ENCODE measurements around the gene CDH12.

The CDH12 gene

GRCh38 chr5:22850981-22851380, 2.2 kb downstream of the CDH12 start:
- no peaks in the 10 kb centered on the region for H3K9me3 ChIP-seq (ENCODE audit: control insufficient read depth in 2 of 2, low read length in 2 of 2)
- H3K27ac ChIP-seq (ENCODE audit: low read depth in 2 of 2, low read length in 2 of 2): no peak overlapping the region
- H3K27me3 ChIP-seq (ENCODE audit: control insufficient read depth in 2 of 2, insufficient read depth in 2 of 2, low read length in 2 of 2): peaks cover 0 to 3% of the 10 kb centered on the region in 2 donors
- H3K36me3 ChIP-seq (ENCODE audit: control insufficient read depth in 2 of 2, insufficient read depth in 2 of 2, low read length in 2 of 2): no peaks in the 10 kb centered on the region
- H3K4me3 ChIP-seq (ENCODE audit: low read length in 2 of 2): no peak overlapping the region
- no peak overlapping the region for H3K9ac ChIP-seq (ENCODE audit: low read depth in 1 of 2, low read length in 2 of 2)
- H3K4me1 ChIP-seq (ENCODE audit: control insufficient read depth in 2 of 2, insufficient read depth in 2 of 2, low read length in 2 of 2): no peaks in the 10 kb centered on the region

- H3K36me3 ChIP-seq (ENCODE audit: control insufficient read depth in 2 of 2, insufficient read depth in 2 of 2, low read length in 2 of 2): no peaks in the 10 kb centered on the region
- H3K4me1 ChIP-seq (ENCODE audit: control insufficient read depth in 2 of 2, insufficient read depth in 2 of 2, low read length in 2 of 2): no peaks in the 10 kb centered on the region
- H3K9ac ChIP-seq (ENCODE audit: low read depth in 1 of 2, low read length in 2 of 2): no peak overlapping the region
- no peak overlapping the region for H3K27ac ChIP-seq (ENCODE audit: low read depth in 2 of 2, low read length in 2 of 2)
- H3K4me3 ChIP-seq (ENCODE audit: low read length in 2 of 2): no peak overlapping the region
- no peaks in the 10 kb centered on the region for H3K27me3 ChIP-seq (ENCODE audit: control insufficient read depth in 2 of 2, insufficient read depth in 2 of 2, low read length in 2 of 2)
- no peaks in the 10 kb centered on the region for H3K9me3 ChIP-seq (ENCODE audit: control insufficient read depth in 2 of 2, low read length in 2 of 2)
Measured at GRCh38 chr5:22846693-22847092, 6.5 kb downstream of the CDH12 start.

- Histone ChIP-seq H3K36me3 (ENCODE audit: control insufficient read depth in 2 of 2, insufficient read depth in 2 of 2, low read length in 2 of 2) (no peaks in the 10 kb centered on the region), H3K4me3 (ENCODE audit: low read length in 2 of 2) (no peak overlapping the region), H3K27ac (ENCODE audit: low read depth in 2 of 2, low read length in 2 of 2) (no peak overlapping the region), H3K4me1 (ENCODE audit: control insufficient read depth in 2 of 2, insufficient read depth in 2 of 2, low read length in 2 of 2) (no peaks in the 10 kb centered on the region), H3K27me3 (ENCODE audit: control insufficient read depth in 2 of 2, insufficient read depth in 2 of 2, low read length in 2 of 2) (no peaks in the 10 kb centered on the region), H3K9ac (ENCODE audit: low read depth in 1 of 2, low read length in 2 of 2) (no peak overlapping the region), H3K9me3 (ENCODE audit: control insufficient read depth in 2 of 2, low read length in 2 of 2) (no peaks in the 10 kb centered on the region)
Measured at GRCh38 chr5:22844636-22845035, 8.5 kb downstream of the CDH12 start.

GRCh38 chr5:22844155-22844554, 9.0 kb downstream of the CDH12 start:
- H3K9ac ChIP-seq (ENCODE audit: low read depth in 1 of 2, low read length in 2 of 2): no peak overlapping the region
- no peaks in the 10 kb centered on the region for H3K27me3 ChIP-seq (ENCODE audit: control insufficient read depth in 2 of 2, insufficient read depth in 2 of 2, low read length in 2 of 2)

DNA sequence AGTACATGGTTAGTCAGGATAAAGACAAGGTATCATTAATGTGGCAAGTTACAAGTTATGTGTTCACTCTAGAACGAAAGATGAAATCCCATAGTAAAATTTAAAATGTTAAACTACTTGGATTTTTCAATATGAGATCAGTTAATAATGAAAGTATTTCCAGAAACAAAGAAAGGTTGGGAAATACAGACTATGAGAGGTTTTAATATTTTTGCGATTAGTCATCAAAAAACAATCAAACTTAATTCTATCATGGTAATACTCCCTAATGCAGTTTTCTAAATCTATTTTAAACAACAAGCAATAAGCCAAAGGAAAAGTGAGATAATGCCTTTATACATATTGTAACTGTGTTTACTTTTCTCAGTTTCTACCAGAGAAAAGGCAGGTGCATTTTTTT, 10.6 kb downstream of the CDH12 start:
- Histone ChIP-seq H3K27me3 (ENCODE audit: control insufficient read depth in 2 of 2, insufficient read depth in 2 of 2, low read length in 2 of 2) (no peaks in the 10 kb centered on the region), H3K4me3 (ENCODE audit: low read length in 2 of 2) (no peak overlapping the region), H3K9me3 (ENCODE audit: control insufficient read depth in 2 of 2, low read length in 2 of 2) (no peaks in the 10 kb centered on the region), H3K36me3 (ENCODE audit: control insufficient read depth in 2 of 2, insufficient read depth in 2 of 2, low read length in 2 of 2) (no peaks in the 10 kb centered on the region), H3K9ac (ENCODE audit: low read depth in 1 of 2, low read length in 2 of 2) (no peak overlapping the region), H3K4me1 (ENCODE audit: control insufficient read depth in 2 of 2, insufficient read depth in 2 of 2, low read length in 2 of 2) (no peaks in the 10 kb centered on the region), H3K27ac (ENCODE audit: low read depth in 2 of 2, low read length in 2 of 2) (no peak overlapping the region)

More at GRCh38 chr5:22844155-22844554, 9.0 kb downstream of the CDH12 start:
- Histone ChIP-seq H3K4me3 (ENCODE audit: low read length in 2 of 2) (no peak overlapping the region), H3K27ac (ENCODE audit: low read depth in 2 of 2, low read length in 2 of 2) (no peak overlapping the region), H3K36me3 (ENCODE audit: control insufficient read depth in 2 of 2, insufficient read depth in 2 of 2, low read length in 2 of 2) (no peaks in the 10 kb centered on the region), H3K4me1 (ENCODE audit: control insufficient read depth in 2 of 2, insufficient read depth in 2 of 2, low read length in 2 of 2) (no peaks in the 10 kb centered on the region), H3K9me3 (ENCODE audit: control insufficient read depth in 2 of 2, low read length in 2 of 2) (no peaks in the 10 kb centered on the region)

DNA sequence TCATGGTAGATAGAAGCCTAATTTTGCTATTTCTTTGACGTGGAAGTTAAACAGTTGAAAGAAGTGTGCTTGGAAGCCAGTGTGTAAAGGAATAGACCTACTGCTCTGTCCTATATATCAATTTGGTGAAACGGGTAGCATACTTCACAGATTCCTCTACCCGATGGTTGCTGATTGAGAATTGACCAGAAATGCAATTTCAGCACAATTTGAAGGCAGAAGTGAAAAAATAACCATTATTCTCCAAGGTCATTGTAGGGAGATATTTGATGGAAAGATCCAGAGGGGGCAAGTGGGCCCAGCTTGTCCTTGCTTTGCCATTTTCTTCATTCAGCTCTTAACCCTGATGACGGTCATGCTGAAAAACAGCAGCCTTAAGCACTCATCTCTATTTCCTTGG, 15.3 kb downstream of the CDH12 start:
- no peak overlapping the region for H3K27ac ChIP-seq (ENCODE audit: low read depth in 2 of 2, low read length in 2 of 2)
- no peak overlapping the region for H3K4me3 ChIP-seq (ENCODE audit: low read length in 2 of 2)
- no peaks in the 10 kb centered on the region for H3K9me3 ChIP-seq (ENCODE audit: control insufficient read depth in 2 of 2, low read length in 2 of 2)
- no peak overlapping the region for H3K9ac ChIP-seq (ENCODE audit: low read depth in 1 of 2, low read length in 2 of 2)
- H3K4me1 ChIP-seq (ENCODE audit: control insufficient read depth in 2 of 2, insufficient read depth in 2 of 2, low read length in 2 of 2): no peaks in the 10 kb centered on the region
- no peaks in the 10 kb centered on the region for H3K36me3 ChIP-seq (ENCODE audit: control insufficient read depth in 2 of 2, insufficient read depth in 2 of 2, low read length in 2 of 2)
- no peaks in the 10 kb centered on the region for H3K27me3 ChIP-seq (ENCODE audit: control insufficient read depth in 2 of 2, insufficient read depth in 2 of 2, low read length in 2 of 2)

- H3K36me3 ChIP-seq (ENCODE audit: control insufficient read depth in 2 of 2, insufficient read depth in 2 of 2, low read length in 2 of 2): no peaks in the 10 kb centered on the region
- no peaks in the 10 kb centered on the region for H3K27me3 ChIP-seq (ENCODE audit: control insufficient read depth in 2 of 2, insufficient read depth in 2 of 2, low read length in 2 of 2)
- no peaks in the 10 kb centered on the region for H3K9me3 ChIP-seq (ENCODE audit: control insufficient read depth in 2 of 2, low read length in 2 of 2)
- H3K9ac ChIP-seq (ENCODE audit: low read depth in 1 of 2, low read length in 2 of 2): no peak overlapping the region
- H3K4me1 ChIP-seq (ENCODE audit: control insufficient read depth in 2 of 2, insufficient read depth in 2 of 2, low read length in 2 of 2): no peaks in the 10 kb centered on the region
- H3K4me3 ChIP-seq (ENCODE audit: low read length in 2 of 2): no peak overlapping the region
- no peak overlapping the region for H3K27ac ChIP-seq (ENCODE audit: low read depth in 2 of 2, low read length in 2 of 2)
Measured at GRCh38 chr5:22835686-22836085, 17.5 kb downstream of the CDH12 start.

DNA sequence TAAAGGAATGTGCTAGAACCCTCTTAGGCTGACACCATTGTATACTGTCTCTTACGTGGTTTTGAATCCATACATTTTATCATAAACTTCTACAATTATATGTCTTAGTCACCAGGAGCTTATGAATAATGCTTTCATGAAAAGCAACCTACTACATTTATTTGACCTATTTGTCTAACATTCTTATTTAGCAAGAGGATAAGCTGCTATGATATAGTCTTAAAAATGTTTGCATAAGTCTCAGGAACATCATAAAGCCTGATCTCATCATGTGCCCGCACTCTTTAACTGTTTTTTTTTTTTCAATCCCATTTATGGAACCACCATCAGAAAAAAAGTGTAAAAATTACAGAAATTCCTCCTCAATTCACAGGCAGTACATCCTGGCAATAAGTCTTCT, 59.7 kb downstream of the CDH12 start:
- Histone ChIP-seq H3K27me3 (ENCODE audit: control insufficient read depth in 2 of 2, insufficient read depth in 2 of 2, low read length in 2 of 2) (no peaks in the 10 kb centered on the region), H3K4me3 (ENCODE audit: low read length in 2 of 2) (no peak overlapping the region), H3K9ac (ENCODE audit: low read depth in 1 of 2, low read length in 2 of 2) (no peak overlapping the region), H3K36me3 (ENCODE audit: control insufficient read depth in 2 of 2, insufficient read depth in 2 of 2, low read length in 2 of 2) (no peaks in the 10 kb centered on the region), H3K27ac (ENCODE audit: low read depth in 2 of 2, low read length in 2 of 2) (no peak overlapping the region), H3K4me1 (ENCODE audit: control insufficient read depth in 2 of 2, insufficient read depth in 2 of 2, low read length in 2 of 2) (no peaks in the 10 kb centered on the region), H3K9me3 (ENCODE audit: control insufficient read depth in 2 of 2, low read length in 2 of 2) (no peaks in the 10 kb centered on the region)

DNA sequence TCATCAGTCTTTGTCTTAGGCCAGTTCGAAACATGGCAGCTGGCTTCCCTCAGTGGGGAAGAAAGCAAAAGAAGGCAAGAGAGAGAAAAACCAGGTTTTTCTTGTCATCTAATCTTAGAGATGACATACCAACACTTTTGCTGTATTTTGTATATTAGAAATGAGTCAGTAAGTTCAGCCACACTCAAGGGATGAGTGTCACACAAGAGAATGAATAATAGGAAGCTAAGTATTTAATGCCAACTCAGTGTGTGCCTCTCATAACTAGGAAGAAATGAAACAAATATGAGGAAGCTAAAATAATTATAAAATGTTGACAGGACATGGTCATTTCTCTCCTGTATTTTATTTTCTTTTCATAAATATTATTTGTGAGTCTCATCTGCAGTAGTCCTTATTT, 65.3 kb downstream of the CDH12 start:
- Histone ChIP-seq H3K9me3 (ENCODE audit: control insufficient read depth in 2 of 2, low read length in 2 of 2) (no peaks in the 10 kb centered on the region), H3K4me1 (ENCODE audit: control insufficient read depth in 2 of 2, insufficient read depth in 2 of 2, low read length in 2 of 2) (no peaks in the 10 kb centered on the region), H3K27ac (ENCODE audit: low read depth in 2 of 2, low read length in 2 of 2) (no peak overlapping the region), H3K4me3 (ENCODE audit: low read length in 2 of 2) (no peak overlapping the region), H3K27me3 (ENCODE audit: control insufficient read depth in 2 of 2, insufficient read depth in 2 of 2, low read length in 2 of 2) (no peaks in the 10 kb centered on the region), H3K36me3 (ENCODE audit: control insufficient read depth in 2 of 2, insufficient read depth in 2 of 2, low read length in 2 of 2) (no peaks in the 10 kb centered on the region), H3K9ac (ENCODE audit: low read depth in 1 of 2, low read length in 2 of 2) (no peak overlapping the region)

DNA sequence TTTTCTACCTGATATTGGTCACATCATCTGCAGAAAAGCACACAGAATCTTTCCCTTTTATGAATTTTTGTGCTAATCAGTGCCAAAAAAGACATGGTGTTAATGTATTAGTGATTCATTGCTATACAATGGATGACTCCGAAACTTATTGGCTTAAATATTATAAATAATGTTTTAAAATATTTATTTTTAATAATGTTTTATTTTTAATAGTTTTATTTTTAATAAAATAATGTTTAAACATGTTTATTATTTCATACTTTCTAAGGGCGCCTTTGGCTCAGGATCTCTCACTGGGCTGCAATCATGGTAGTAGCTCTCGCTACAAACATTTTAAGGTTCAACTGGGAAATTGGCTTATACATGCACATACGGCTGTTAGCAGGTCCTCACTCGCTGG, 65.7 kb downstream of the CDH12 start:
- H3K4me3 ChIP-seq (ENCODE audit: low read length in 2 of 2): no peak overlapping the region
- no peaks in the 10 kb centered on the region for H3K9me3 ChIP-seq (ENCODE audit: control insufficient read depth in 2 of 2, low read length in 2 of 2)
- H3K4me1 ChIP-seq (ENCODE audit: control insufficient read depth in 2 of 2, insufficient read depth in 2 of 2, low read length in 2 of 2): no peaks in the 10 kb centered on the region
- H3K36me3 ChIP-seq (ENCODE audit: control insufficient read depth in 2 of 2, insufficient read depth in 2 of 2, low read length in 2 of 2): no peaks in the 10 kb centered on the region
- no peak overlapping the region for H3K27ac ChIP-seq (ENCODE audit: low read depth in 2 of 2, low read length in 2 of 2)
- no peaks in the 10 kb centered on the region for H3K27me3 ChIP-seq (ENCODE audit: control insufficient read depth in 2 of 2, insufficient read depth in 2 of 2, low read length in 2 of 2)
- H3K9ac ChIP-seq (ENCODE audit: low read depth in 1 of 2, low read length in 2 of 2): no peak overlapping the region

DNA sequence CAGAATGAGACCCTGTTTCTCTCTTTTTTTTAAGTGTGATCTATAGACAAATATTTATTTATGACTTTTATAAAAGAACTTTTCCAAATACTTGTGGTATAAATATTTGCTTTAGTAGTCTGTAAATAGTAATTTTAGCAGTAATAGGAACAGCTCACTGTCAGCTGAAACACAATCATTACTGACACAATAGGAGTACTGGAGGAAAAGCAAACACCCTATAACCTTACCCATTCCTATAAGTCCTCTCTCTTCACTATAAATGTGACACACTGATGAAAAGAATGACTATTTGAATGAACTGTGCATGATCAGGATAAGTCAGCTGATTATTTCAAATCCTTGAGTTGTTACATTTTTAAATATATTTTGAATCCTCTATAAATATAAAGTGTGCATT, 72.4 kb downstream of the CDH12 start:
- Histone ChIP-seq H3K4me3 (ENCODE audit: low read length in 2 of 2) (no peak overlapping the region), H3K27me3 (ENCODE audit: control insufficient read depth in 2 of 2, insufficient read depth in 2 of 2, low read length in 2 of 2) (no peaks in the 10 kb centered on the region), H3K27ac (ENCODE audit: low read depth in 2 of 2, low read length in 2 of 2) (no peak overlapping the region)

More for the DNA sequence above, 72.4 kb downstream of the CDH12 start:
- Histone ChIP-seq H3K9me3 (ENCODE audit: control insufficient read depth in 2 of 2, low read length in 2 of 2) (no peaks in the 10 kb centered on the region), H3K4me1 (ENCODE audit: control insufficient read depth in 2 of 2, insufficient read depth in 2 of 2, low read length in 2 of 2) (no peaks in the 10 kb centered on the region), H3K9ac (ENCODE audit: low read depth in 1 of 2, low read length in 2 of 2) (no peak overlapping the region), H3K36me3 (ENCODE audit: control insufficient read depth in 2 of 2, insufficient read depth in 2 of 2, low read length in 2 of 2) (no peaks in the 10 kb centered on the region)

All from mucosa of rectum (tissue), 2 donors.